NOMO-1 treated with DMSO at 0.1 percent for 48 hours (cell line): Measurements from ENCODE around the gene TAF4.

Experiments used
- DNase-seq: peaks from one replicate; lab custom pipeline; 2025; ENCODE audit not compliant: unreplicated experiment; lab: John Stamatoyannopoulos, UW

Gene TAF4

GRCh38 chr20:61935926-61936700, 129.6 kb downstream of the TAF4 start:
- DNase-seq, result no peak

DNA sequence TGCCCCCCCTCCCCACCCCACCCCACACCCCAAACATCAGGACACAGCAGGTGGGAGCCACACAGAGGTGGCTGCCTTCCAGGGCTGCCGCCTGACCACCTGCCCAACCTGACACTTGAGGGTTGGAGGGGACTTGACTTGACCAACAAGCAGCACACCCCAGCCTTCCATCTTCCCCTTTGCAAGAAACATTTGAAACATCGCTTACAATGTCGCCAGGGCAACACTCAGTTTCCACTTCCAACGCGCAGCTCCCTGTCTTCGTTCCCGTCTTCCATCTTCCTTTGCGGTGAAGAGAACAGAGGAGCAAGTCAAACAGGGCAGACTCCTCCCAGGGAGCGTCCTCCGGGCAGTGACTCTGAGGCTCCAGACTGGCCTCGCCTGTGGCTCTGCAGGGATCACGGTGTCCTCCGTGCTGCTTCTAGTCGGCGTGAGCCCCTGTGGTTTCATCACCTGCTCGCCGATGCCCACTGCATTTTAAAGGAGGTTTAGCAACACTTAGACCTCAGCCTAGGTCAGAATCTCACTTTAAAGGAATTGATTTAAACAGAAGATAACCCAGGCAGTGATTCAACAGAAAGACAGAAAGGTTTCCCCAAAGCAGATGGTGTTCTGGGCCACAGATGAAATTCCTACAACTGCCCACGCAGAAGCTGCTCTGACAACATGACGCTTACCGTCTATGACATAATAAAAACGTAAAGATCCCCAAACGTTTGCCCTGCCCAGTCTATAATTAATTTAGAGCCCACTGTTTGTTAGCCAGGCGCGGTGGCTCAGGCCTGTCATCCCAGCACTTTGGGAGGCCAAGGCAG, 130.8 kb downstream of the TAF4 start:
- DNase-seq, result no peak

DNA sequence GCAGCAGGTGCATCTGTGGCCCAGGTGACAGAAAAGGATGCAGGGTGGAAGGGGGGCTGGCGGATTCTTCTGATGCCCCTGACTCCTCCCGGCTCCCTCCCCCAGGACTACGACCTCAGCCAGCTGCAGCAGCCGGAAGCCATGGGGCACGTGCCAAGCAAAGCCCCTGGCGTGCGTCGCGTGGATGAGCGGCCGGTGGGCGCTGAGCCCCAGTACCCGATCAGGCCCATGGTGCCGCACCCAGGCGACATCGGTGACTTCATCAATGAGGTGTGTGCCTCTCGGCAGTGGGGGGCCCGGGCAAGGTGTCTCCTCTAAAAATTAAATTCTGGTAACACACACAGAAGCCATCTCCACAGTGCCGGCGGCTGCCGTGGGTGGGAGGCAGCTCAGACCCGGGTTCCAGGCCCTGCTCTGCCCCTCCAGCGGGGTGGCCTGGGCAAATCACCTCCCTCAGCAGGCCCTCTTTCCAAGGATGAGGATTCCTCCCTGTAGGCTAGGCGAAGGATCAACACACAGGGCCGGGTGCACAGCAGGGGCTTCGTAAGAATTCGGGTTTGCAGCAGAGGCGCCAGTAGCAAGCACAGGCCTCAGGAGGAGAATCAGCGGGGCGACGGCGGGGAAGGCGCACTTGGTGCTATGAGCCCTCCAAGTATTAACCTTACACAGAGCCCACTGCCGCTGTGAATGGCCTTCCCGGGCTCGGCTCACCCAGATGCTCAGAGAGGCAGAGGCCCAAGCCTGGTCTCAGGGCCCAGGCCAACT, 131.5 kb downstream of the TAF4 start:
- DNase-seq, result no peak

DNA sequence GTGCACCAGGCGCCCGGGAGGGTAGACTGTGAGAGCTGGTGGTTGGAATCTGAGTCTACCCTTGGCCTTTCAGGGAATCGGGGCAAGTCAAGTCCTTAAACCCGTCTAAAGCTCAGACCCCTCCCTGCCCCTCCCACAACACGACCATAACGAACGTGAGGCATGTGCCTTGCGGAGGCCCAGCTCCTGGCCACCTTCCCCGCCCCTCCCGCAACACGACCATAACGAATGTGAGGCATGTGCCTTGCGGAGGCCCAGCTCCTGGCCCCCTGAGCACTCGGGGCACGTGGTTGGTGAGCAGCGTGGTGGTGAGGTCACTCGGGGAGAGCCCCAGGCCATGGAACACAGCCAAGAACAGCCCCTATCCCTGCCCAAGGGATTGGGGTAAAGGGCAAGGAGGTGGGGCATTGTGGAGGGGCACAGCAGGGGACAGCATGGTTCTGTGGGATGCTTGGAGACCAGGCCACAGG, 132.2 kb downstream of the TAF4 start:
- no peak for DNase-seq

DNA sequence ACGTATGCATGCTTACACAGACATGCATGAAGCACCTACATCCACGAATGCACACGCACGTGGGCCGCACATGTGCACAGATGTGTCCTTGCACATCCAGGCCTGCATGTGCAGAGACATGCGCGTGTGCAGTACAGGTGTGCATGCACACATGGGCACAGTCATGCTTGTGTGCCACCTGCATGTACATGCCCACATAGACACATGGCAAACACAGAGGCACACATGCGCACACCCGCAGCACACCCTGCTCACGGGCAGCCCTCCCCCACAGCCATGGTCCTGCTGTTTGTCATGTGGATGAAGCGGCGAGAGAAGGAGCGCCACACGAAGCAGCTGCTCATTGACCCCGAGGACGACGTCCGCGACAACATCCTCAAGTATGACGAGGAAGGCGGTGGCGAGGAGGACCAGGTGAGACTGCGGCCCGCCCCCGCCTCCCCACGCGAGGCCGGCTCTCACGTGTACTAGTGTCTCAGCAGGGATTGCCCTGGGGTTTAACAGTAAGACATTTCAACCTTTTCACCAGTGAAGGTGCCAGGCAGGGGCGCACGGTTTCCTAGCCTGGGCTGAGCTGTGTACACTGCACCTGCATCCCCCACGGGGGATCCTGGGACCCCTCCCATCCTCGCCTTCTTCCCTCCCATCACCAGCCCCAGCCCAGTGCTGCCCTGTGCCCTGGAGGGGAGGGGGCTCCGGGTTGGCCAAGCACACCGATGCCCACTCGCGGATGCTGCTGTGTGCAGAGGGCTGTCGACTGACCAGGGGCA, 132.8 kb downstream of the TAF4 start:
- no peak for DNase-seq

DNA sequence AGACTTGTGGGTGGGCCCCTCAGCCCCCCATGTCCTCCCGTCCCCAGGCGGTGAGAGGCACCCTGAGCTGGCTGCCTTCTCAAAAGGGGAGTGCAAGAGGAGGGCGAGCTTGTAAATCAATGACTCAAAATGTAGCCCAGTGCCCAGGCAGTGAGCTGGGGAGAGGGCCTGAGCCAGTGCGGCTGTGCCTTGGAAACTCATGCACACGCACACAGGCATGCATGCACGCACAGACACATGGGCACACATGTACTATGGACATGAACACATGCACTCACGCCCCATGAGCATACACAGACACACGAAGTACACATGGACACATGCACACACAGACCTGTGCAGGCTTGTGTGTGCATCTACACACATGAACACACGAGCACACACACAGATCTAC, 133.5 kb downstream of the TAF4 start:
- no peak for DNase-seq

GRCh38 chr20:61931476-61932198, 134.0 kb downstream of the TAF4 start:
- no peak for DNase-seq

DNA sequence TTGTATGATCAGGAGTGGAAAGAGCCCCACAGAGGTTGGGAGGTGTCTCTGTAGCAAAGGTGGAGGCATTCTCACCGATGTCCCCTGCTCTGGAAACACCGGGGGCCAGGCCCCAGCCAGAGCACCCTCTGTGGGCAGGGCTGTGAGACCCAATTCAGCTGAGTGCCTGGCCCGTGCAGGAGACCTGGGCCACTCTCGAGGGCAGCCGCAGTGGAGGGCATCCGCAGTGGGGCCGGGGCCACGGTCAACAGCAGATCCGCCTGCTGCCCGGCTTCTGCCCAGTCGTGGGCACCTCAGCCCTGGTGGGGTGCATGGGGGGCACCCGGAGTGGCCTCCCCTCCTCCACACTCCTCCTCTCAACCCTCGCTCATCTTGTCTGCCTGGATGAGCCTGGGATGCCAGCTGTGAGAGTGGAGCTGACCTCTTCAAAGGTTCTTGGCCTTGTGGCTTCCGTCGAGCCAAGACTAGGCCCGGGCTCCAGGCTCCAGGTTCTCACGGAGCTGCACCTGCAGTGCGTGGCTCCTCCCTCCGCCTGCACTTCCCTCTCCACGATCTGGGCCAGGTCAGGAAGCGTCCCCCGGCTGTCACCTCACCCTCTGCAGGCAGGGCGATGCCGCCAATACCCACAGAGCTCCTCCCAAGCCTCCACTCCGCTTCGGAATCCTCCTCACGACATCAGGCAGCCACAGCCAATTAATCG, 134.8 kb downstream of the TAF4 start:
- no peak for DNase-seq

GRCh38 chr20:61929971-61930666, 135.6 kb downstream of the TAF4 start:
- DNase-seq, result no peak

DNA sequence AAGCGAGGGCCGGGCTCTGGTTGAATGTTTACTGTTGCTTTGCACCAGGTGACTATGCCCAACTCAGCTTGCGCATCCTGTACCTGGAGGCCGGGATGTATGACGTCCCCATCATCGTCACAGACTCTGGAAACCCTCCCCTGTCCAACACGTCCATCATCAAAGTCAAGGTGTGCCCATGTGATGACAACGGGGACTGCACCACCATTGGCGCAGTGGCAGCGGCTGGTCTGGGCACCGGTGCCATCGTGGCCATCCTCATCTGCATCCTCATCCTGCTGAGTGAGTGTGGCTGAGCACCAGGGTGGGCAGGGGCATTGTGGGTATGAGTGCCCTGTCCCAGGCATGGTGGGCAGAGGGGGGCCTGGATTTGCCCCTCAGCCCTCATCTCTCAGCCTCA, 136.1 kb downstream of the TAF4 start:
- no peak for DNase-seq

- no peak for DNase-seq
Observed at GRCh38 chr20:61927826-61928541, 137.7 kb downstream of the TAF4 start.

- DNase-seq, result no peak
Observed at GRCh38 chr20:61927193-61927825, 138.4 kb downstream of the TAF4 start.

- no peak for DNase-seq
Observed at GRCh38 chr20:61926796-61927192, 138.9 kb downstream of the TAF4 start.

DNA sequence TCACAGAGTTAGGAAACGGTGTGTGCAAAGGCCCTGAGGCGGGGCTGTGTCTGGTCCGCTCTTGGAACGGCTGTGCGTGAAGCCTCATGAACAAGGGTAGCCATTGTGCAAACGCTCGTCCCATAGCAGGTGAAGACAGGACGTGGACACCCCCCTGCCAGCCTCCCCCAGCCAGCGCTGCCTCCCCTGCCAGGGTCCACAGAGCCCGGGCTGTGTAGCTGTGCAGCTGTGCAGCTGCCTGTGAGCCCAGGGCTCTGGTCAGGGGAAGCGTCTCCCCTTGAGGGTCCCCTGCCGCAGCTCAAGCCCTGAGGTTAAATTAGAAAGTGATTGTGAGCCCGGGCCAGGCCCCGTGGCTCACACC, 139.4 kb downstream of the TAF4 start:
- no peak for DNase-seq

GRCh38 chr20:61925555-61926252, 140.0 kb downstream of the TAF4 start:
- DNase-seq, result no peak

- DNase-seq, result no peak
Observed at GRCh38 chr20:61924858-61925554, 140.7 kb downstream of the TAF4 start.
